ENCODE data around the gene AP5M1.
"Not testable (repeated sequence)": the region's sequence is repeated elsewhere in the genome, so short reads cannot be mapped to it uniquely, and the experiment has no call there.

AP5M1 gene

GRCh38 chr14:57268161-57269069 is at the start of gene AP5M1, which contains the start of gene EXOC5:
Gene AP5M1 (plus strand): TSS chr14:57268971. CDS start chr14:57269315, 344 bp downstream.
Gene EXOC5 (minus strand): TSS chr14:57268905. CDS start chr14:57268648, 257 bp downstream.
- DNase-seq: peak; percentile 97

GRCh38 chr14:57221931-57222330 is 46.8 kb upstream of the AP5M1 start:
- no peak for DNase-seq

GRCh38 chr14:57227083-57227482 is 41.7 kb upstream of the AP5M1 start:
- no peak for DNase-seq

GRCh38 chr14:57228320-57228719 is 40.5 kb upstream of the AP5M1 start:
- DNase-seq: not testable (repeated sequence)

GRCh38 chr14:57232006-57232405 is 36.8 kb upstream of the AP5M1 start:
- DNase-seq: no peak

GRCh38 chr14:57240115-57240514 is 28.7 kb upstream of the AP5M1 start:
- not testable (repeated sequence) for DNase-seq

- no peak for DNase-seq
Observed at GRCh38 chr14:57243320-57243719, 25.5 kb upstream of the AP5M1 start.

GRCh38 chr14:57244106-57244505 is 24.7 kb upstream of the AP5M1 start:
- no peak for DNase-seq

- DNase-seq: no peak
Observed at GRCh38 chr14:57245941-57246340, 22.8 kb upstream of the AP5M1 start.

- no peak for DNase-seq
Observed at GRCh38 chr14:57246933-57247657, 21.7 kb upstream of the AP5M1 start.

GRCh38 chr14:57254884-57255283 is 13.9 kb upstream of the AP5M1 start:
- no peak for DNase-seq

- DNase-seq: not testable (repeated sequence)
Observed at GRCh38 chr14:57258221-57258620, 10.6 kb upstream of the AP5M1 start.

GRCh38 chr14:57259672-57260071 is 9.1 kb upstream of the AP5M1 start:
- no peak for DNase-seq

GRCh38 chr14:57261604-57262003 is 7.2 kb upstream of the AP5M1 start:
- no peak for DNase-seq

- no peak for DNase-seq
Observed at GRCh38 chr14:57262117-57262516, 6.7 kb upstream of the AP5M1 start.

GRCh38 chr14:57266065-57266464 is 2.7 kb upstream of the AP5M1 start:
- DNase-seq: no peak

GRCh38 chr14:57273236-57273635 is 4.5 kb downstream of the AP5M1 start:
- no peak for DNase-seq

- no peak for DNase-seq
Observed at GRCh38 chr14:57274551-57274950, 5.8 kb downstream of the AP5M1 start.

GRCh38 chr14:57275023-57275664 is 6.4 kb downstream of the AP5M1 start:
- no peak for DNase-seq

- DNase-seq: no peak
Observed at GRCh38 chr14:57277062-57277461, 8.3 kb downstream of the AP5M1 start.

GRCh38 chr14:57287745-57288144 is 19.0 kb downstream of the AP5M1 start:
- no peak for DNase-seq

- DNase-seq: no peak
Observed at GRCh38 chr14:57290751-57291150, 22.0 kb downstream of the AP5M1 start.
